OCI-LY3 (cell line): ENCODE results near the gene PLD6.

Experiments
- EZH2phosphoT487 ChIP-seq: fragments of 200-600 bp; shearing (Covaris generic); IDR thresholded peaks from 2 replicates; pipeline ENCODE4 v1.6.1; 2018; ENCODE audit warnings: antibody characterized with exemption, mixed run types, low read depth
- TF ChIP-seq, protein P1 (sequence below): fragments of 200-600, 300-600 bp; sonication (generic); IDR thresholded peaks from 2 replicates; pipeline ENCODE4 v1.5.1; 2014; ENCODE audit warnings: antibody characterized with exemption, low read length, low read depth

DNA sequence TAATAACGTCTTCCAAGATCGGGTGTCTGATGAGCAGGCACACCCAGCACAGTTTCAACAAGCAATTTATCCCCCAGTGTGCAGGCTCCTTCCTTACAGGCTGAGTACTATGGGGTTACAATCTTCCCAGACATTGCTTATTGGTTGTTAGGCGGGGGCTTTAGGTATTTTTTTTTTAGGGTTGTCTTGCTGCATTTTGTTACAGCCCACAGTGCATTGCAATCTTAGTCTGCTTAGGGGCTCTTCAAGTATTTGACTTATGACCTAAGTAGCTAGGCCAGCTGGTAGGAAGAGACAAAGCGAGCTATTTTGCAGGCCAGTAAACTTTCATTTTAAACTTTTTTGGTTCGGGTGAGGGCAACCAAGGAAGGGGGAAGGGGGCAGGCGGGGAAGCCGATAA is 5.8 kb downstream of the PLD6 start:
- TF ChIP-seq, protein P1, sequence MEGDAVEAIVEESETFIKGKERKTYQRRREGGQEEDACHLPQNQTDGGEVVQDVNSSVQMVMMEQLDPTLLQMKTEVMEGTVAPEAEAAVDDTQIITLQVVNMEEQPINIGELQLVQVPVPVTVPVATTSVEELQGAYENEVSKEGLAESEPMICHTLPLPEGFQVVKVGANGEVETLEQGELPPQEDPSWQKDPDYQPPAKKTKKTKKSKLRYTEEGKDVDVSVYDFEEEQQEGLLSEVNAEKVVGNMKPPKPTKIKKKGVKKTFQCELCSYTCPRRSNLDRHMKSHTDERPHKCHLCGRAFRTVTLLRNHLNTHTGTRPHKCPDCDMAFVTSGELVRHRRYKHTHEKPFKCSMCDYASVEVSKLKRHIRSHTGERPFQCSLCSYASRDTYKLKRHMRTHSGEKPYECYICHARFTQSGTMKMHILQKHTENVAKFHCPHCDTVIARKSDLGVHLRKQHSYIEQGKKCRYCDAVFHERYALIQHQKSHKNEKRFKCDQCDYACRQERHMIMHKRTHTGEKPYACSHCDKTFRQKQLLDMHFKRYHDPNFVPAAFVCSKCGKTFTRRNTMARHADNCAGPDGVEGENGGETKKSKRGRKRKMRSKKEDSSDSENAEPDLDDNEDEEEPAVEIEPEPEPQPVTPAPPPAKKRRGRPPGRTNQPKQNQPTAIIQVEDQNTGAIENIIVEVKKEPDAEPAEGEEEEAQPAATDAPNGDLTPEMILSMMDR, result no peak
- TF ChIP-seq EZH2phosphoT487, result no peak
